Neural cell (in vitro differentiated cells): Measurements from ENCODE around the gene MAGI1.

Experiments used
- CTCF ChIP-seq: fragments of 450-650 bp; IDR thresholded peaks from 2 replicates; pipeline ENCODE4 v1.5.1; 2014; ENCODE audit warnings: antibody characterized with exemption, mild to moderate bottlenecking, moderate library complexity; ENCODE audit not compliant: poor library complexity, severe bottlenecking
- EP300 ChIP-seq: fragments of 450-650 bp; conservative IDR thresholded peaks from 2 replicates; pipeline ENCODE4 v1.6.1; 2014; ENCODE audit warnings: antibody characterized with exemption, mild to moderate bottlenecking, moderate library complexity; ENCODE audit not compliant: poor library complexity, severe bottlenecking
- RAD21 ChIP-seq: fragments of 450-650 bp; conservative IDR thresholded peaks from 2 replicates; pipeline ENCODE4 v1.6.1; 2014; ENCODE audit warnings: antibody characterized with exemption, mild to moderate bottlenecking, moderate library complexity

GRCh38 chr3:65955792-65956477 lies 82.8 kb downstream of the MAGI1 start:
- TF ChIP-seq RAD21 (no peak), CTCF (no peak), EP300 (no peak)
